ENCODE measurements around the gene ISG20L2.

ISG20L2 gene

DNA sequence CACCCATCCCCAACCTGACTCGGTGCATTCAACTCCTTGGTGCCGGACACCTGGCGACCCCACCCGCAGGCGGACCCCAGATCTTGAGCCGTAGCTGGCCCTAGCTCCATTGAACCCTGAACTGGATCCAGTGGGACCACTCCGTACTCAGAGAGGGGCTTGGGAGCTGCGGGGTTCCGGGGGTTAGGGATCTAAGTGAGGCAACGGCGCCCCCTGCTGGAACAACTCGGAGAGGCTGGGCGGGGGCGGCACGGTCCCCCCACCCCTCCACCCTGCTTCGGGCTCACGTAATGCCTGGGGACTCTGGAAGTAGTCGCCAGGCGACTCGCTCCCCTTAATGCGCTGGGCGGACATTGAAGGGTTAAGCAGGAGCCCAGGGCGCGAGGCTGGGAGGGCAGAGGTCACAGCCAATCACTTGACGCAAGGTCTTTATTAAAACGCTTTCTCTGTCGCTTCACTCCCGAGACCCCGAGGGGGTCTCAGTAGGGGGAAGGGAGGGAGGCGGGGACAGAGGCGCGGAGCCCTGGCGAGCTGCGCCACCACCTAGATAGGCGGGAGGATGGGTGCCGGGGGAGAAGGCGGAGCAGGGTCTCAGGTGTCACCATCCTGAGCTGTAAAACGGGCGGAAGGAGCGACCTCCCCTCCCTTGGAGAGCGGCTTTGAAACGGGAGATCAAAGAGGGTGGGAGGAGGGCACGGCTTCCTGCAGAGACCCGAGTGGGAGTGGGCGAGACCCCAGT, 22.5 kb downstream of the ISG20L2 start:
- H3K4me3 ChIP-seq (ENCODE audit: control insufficient read depth, low read depth, low read length): peak overlapping the region; percentile 71
- no peak for DNase-seq (ENCODE audit: low read depth)
- TF ChIP-seq, protein P1, sequence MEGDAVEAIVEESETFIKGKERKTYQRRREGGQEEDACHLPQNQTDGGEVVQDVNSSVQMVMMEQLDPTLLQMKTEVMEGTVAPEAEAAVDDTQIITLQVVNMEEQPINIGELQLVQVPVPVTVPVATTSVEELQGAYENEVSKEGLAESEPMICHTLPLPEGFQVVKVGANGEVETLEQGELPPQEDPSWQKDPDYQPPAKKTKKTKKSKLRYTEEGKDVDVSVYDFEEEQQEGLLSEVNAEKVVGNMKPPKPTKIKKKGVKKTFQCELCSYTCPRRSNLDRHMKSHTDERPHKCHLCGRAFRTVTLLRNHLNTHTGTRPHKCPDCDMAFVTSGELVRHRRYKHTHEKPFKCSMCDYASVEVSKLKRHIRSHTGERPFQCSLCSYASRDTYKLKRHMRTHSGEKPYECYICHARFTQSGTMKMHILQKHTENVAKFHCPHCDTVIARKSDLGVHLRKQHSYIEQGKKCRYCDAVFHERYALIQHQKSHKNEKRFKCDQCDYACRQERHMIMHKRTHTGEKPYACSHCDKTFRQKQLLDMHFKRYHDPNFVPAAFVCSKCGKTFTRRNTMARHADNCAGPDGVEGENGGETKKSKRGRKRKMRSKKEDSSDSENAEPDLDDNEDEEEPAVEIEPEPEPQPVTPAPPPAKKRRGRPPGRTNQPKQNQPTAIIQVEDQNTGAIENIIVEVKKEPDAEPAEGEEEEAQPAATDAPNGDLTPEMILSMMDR (IDR thresholded peaks at IDR 0.05; ENCODE audit: control insufficient read depth, insufficient read depth, low read depth, low read length, missing control alignments): peak; percentile 85

DNA sequence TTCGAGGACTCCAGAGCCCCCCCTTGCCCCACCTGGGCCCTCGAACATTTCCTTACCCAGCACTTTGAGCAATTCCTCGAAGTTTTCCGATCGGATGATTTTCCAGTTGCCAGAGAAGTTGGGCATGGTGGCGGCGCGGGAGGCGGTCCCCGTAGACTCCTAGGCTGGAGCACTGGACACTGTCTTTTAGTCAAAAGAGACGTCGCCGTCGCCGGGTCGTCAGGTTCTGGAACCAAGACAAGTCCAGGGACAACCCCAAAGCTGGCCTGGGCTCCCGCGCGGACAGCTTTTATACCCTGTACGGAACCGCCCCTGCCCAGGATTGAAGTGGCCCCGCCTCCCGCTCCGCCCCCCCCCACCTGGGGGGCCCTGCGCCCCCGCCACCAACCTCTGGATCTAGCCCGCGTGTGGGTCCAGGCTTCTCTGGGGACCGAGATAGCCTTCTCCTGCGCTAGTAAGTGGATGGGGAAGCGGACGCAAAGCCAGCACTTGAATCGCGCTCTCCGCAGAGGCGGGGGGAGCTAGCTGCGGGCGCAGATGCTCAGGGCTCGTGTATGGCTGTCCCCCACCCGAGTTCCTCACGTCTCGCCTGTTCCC, 23.1 kb downstream of the ISG20L2 start, which contains the start of gene CRABP2:
TSS of gene CRABP2 (minus strand) at position 263 of the 597 bp plus-strand sequence. CDS start at position 126, 137 bp downstream.
- peak within 1 kb of the TSS; percentile 71 for H3K4me3 ChIP-seq (ENCODE audit: control insufficient read depth, low read depth, low read length)
- TF ChIP-seq, protein P1 (IDR thresholded peaks at IDR 0.05; ENCODE audit: control insufficient read depth, insufficient read depth, low read depth, low read length, missing control alignments): no peak
- no peak for DNase-seq (ENCODE audit: low read depth)

DNA sequence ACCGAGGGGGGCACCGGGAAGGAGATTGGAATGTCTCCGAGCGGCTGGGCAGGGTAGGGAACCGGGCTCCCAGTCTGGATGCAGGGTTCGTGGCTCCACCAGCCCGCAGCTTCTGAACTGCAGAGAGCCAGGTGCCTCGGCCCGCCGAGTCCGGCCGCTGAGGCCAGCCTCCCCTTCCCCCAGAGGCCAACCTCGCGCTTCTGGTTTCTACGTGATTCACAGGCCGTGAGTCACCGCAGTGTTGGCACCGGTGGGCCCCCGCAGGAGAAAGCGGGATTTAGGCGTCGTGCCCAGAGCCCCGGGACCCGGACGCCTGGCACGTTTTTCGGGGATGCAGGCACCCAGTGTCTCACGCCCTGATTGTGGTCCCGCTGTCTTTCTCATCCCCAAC, 23.6 kb downstream of the ISG20L2 start:
- DNase-seq (ENCODE audit: low read depth): no peak
- peak overlapping the region; percentile 71 for H3K4me3 ChIP-seq (ENCODE audit: control insufficient read depth, low read depth, low read length)
- TF ChIP-seq, protein P1 (IDR thresholded peaks at IDR 0.05; ENCODE audit: control insufficient read depth, insufficient read depth, low read depth, low read length, missing control alignments): no peak

DNA sequence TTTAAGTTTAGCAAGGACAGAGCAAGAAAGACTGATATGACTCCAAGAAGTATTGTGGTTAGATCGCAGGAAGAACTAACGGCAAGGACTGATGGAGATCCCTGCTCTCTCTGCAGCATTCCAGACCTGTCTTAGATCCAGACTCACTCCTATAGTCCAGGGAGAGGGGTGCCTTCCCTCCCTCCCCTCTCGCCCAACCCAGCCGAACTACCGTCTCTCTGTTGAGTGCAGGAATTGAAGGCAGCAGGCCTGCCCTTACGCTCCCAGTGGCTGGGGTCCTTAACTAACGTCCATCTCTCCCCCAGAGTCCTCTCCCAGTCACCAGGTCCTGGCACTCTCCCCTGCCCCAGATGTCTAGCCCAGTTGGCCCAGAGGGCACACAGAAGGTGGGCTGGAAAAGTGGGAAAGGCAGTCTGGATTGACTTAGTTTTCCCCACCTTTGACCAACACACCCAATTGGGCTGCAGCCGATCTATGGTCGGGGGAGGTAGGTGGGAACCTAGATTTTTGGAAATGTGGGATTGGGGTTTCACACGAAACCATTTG, 24.3 kb downstream of the ISG20L2 start:
- DNase-seq (ENCODE audit: low read depth): no peak
- TF ChIP-seq, protein P1 (IDR thresholded peaks at IDR 0.05; ENCODE audit: control insufficient read depth, insufficient read depth, low read depth, low read length, missing control alignments): no peak
- H3K4me3 ChIP-seq (ENCODE audit: control insufficient read depth, low read depth, low read length): peak overlapping the region; percentile 71

DNA sequence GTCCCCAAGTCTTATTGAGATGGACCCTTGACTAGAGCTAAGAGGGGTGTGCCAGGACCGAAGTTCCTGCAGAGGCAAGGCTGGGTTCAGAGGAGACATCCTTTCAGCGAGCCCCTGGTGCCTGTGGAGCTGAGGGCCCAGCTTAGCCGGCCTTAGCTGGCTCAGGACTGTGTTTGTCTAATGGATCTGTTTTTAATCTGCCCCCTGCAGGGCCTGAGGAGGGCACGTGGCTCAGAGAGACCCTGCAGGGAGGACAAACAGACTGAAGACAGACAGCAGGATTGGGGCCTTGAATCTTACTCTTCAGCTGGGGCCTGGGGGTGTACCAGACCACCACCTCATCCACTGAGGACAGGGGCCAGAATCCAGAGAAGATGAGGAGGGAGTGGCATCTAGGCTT, 24.8 kb downstream of the ISG20L2 start:
- TF ChIP-seq, protein P1 (IDR thresholded peaks at IDR 0.05; ENCODE audit: control insufficient read depth, insufficient read depth, low read depth, low read length, missing control alignments): no peak
- H3K4me3 ChIP-seq (ENCODE audit: control insufficient read depth, low read depth, low read length): peak overlapping the region; percentile 71
- no peak for DNase-seq (ENCODE audit: low read depth)

DNA sequence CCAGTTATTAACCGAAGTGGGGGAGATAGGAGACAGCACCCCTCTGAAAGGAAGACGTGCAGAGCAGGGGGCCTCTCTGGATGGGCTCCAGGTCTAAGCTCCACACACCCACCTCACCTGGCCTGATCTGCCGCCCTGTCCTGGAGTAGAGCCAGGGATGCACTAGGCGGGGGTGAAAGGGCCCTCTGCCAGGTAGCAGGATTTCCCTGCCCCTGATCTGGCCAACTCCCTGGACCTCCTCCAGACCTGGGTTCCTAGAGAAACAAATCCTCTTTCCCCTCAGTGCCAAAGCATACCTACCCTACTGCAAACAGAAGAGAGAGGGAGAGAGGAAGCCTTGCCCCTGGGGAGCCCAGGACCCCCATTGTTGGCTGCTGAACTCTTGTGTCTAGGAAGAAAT, 25.2 kb downstream of the ISG20L2 start:
- DNase-seq (ENCODE audit: low read depth): no peak
- peak overlapping the region; percentile 71 for H3K4me3 ChIP-seq (ENCODE audit: control insufficient read depth, low read depth, low read length)
- TF ChIP-seq, protein P1 (IDR thresholded peaks at IDR 0.05; ENCODE audit: control insufficient read depth, insufficient read depth, low read depth, low read length, missing control alignments): no peak

All from AG09309 (cell line).